HEK293 (cell line): ENCODE results near the gene RBM45.

Experiments used
- CTCF ChIA-PET: fragments of 350-600 bp; formaldehyde crosslinking; extraction: SDS; loops from one replicate; lab custom pipeline; 2021; ENCODE audit warnings: antibody characterized with exemption; lab: Yijun Ruan, JAX
- POLR2A ChIA-PET: fragments of 300-600 bp; formaldehyde crosslinking; extraction: SDS; loops from one replicate; lab custom pipeline; 2020; ENCODE audit warnings: antibody characterized with exemption, inconsistent platforms; lab: Yijun Ruan, JAX
- H3K27ac ChIP-seq: fragments of 200-500 bp; sonication (Bioruptor generic); 2 replicates; pipeline ENCODE4 v1.5.1; 2014; ENCODE audit warnings: low read depth, low read length, control low read depth, inconsistent platforms; ENCODE audit errors: extremely low read depth
- H3K36me3 ChIP-seq, 2 experiments: fragments of 200-500 bp in 1 of 2; sonication (Bioruptor generic) in 1 of 2; 1 replicate in 1 of 2; 2 replicates in 1 of 2; pipeline ENCODE4 v1.5.1; 2014 to 2017; ENCODE audit warnings: inconsistent platforms in 2 of 2, low read length in 2 of 2; ENCODE audit not compliant: control insufficient read depth in 2 of 2, insufficient read depth in 1 of 2
- H3K4me1 ChIP-seq: fragments of 200-500 bp; sonication (Bioruptor generic); 2 replicates; pipeline ENCODE4 v1.5.1; 2014; ENCODE audit warnings: mild to moderate bottlenecking, low read length, inconsistent platforms; ENCODE audit not compliant: control insufficient read depth, insufficient read depth
- H3K4me3 ChIP-seq: 2 replicates; pipeline ENCODE4 v1.5.1; 2011; ENCODE audit warnings: low read depth, mild to moderate bottlenecking, control low read depth, low read length, moderate library complexity
- H3K9me3 ChIP-seq: fragments of 200-500 bp; sonication (Bioruptor generic); 2 replicates; pipeline ENCODE4 v1.5.1; 2014; ENCODE audit warnings: low read depth, low read length, inconsistent platforms; ENCODE audit not compliant: control insufficient read depth, insufficient read depth
- CTCF ChIP-seq: fragments of 450-650 bp; formaldehyde crosslinking; IDR thresholded peaks from 2 replicates; pipeline ENCODE4 v1.5.1; 2016; ENCODE audit warnings: missing biosample characterization, missing genetic modification characterization
- GLIS2 ChIP-seq: fragments of 450-650 bp; formaldehyde crosslinking; IDR thresholded peaks from 2 replicates; pipeline ENCODE4 v1.5.1; 2016; ENCODE audit warnings: missing biosample characterization, missing genetic modification characterization
- PRDM2 ChIP-seq: fragments of 450-650 bp; formaldehyde crosslinking; IDR thresholded peaks from 2 replicates; pipeline ENCODE4 v1.5.1; 2016; ENCODE audit warnings: missing biosample characterization, missing genetic modification characterization, borderline replicate concordance
- PRDM6 ChIP-seq: fragments of 450-650 bp; formaldehyde crosslinking; IDR thresholded peaks from 2 replicates; pipeline ENCODE4 v1.5.1; 2017; ENCODE audit warnings: missing biosample characterization, missing genetic modification characterization
- ZBTB1 ChIP-seq: fragments of 450-650 bp; formaldehyde crosslinking; IDR thresholded peaks from 2 replicates; pipeline ENCODE4 v1.5.1; 2016; ENCODE audit warnings: missing biosample characterization, missing genetic modification characterization
- ZBTB44 ChIP-seq: fragments of 450-650 bp; IDR thresholded peaks from 2 replicates; pipeline ENCODE4 v1.5.1; 2018; ENCODE audit warnings: missing biosample characterization, mild to moderate bottlenecking, missing genetic modification characterization
- ZBTB7A ChIP-seq: fragments of 450-650 bp; formaldehyde crosslinking; IDR thresholded peaks from 2 replicates; pipeline ENCODE4 v1.5.1; 2016; ENCODE audit warnings: low read depth, missing biosample characterization, missing genetic modification characterization
- ZNF19 ChIP-seq: fragments of 450-650 bp; formaldehyde crosslinking; IDR thresholded peaks from 2 replicates; pipeline ENCODE4; 2016; ENCODE audit warnings: missing biosample characterization, missing genetic modification characterization, low read depth
- ZNF366 ChIP-seq: fragments of 450-650 bp; formaldehyde crosslinking; conservative IDR thresholded peaks from 2 replicates; pipeline ENCODE4 v1.5.1; 2016; ENCODE audit warnings: missing biosample characterization, missing genetic modification characterization
- ZNF600 ChIP-seq: fragments of 450-650 bp; formaldehyde crosslinking; IDR thresholded peaks from 2 replicates; pipeline ENCODE4 v1.5.1; 2016; ENCODE audit warnings: missing biosample characterization, missing genetic modification characterization

RBM45 gene

GRCh38 chr2:178143481-178143880, 31.2 kb downstream of the RBM45 start:
- no peak overlapping the region for H3K4me3 ChIP-seq
- POLR2A ChIA-PET: no interaction called here
- H3K9me3 ChIP-seq: no peaks in the 10 kb centered on the region
- no peak for TF ChIP-seq CTCF (tag by site-specific recombination)
- no peak for TF ChIP-seq ZNF600 (tag by site-specific recombination)
- no peak for TF ChIP-seq PRDM2 (tag by site-specific recombination)
- TF ChIP-seq ZBTB7A: no peak
- no peak for TF ChIP-seq ZNF19
- no peak for TF ChIP-seq GLIS2 (tag by site-specific recombination)
- CTCF ChIA-PET: no interaction called here
- no peaks in the 10 kb centered on the region for H3K36me3 ChIP-seq
- H3K4me1 ChIP-seq: peaks cover 7% of the 10 kb centered on the region; the same call in 1 of the 2 replicates
- no peak overlapping the region for H3K27ac ChIP-seq

- ChIA-PET POLR2A (no interaction called here), CTCF (interaction anchor here (0.5 to 1.3 kb wide), 4 partner anchors 41 to 371 kb away, joined by 3 to 4 read pairs (median 3); no protein-coding TSS in a partner anchor)
Measured at GRCh38 chr2:178152033-178152432, 39.8 kb downstream of the RBM45 start.

More at GRCh38 chr2:178152033-178152432, 39.8 kb downstream of the RBM45 start:
- Histone ChIP-seq H3K4me1 (0 out of 2 replicates have a peak, but pooled peaks cover 3% of the 10 kb centered on the region), H3K36me3 (no peaks in the 10 kb centered on the region), H3K4me3 (no peak overlapping the region), H3K9me3 (no peaks in the 10 kb centered on the region), H3K27ac (no peak overlapping the region)
- TF ChIP-seq PRDM6 (tag by site-specific recombination) (peak; percentile 37; the same call in 1 of the 2 replicates), ZNF366 (tag by site-specific recombination) (0 out of 2 replicates have a peak, but pooled peaks have one; percentile 13), ZBTB44 (peak; percentile 86), ZBTB1 (tag by site-specific recombination) (no peak)
